Inflammatory macrophage treated with lipopolysaccharide for 1 hour (primary cell): ENCODE results near the gene PPP1R3D.
"Not testable (repeated sequence)": the region's sequence is repeated elsewhere in the genome, so short reads cannot be mapped to it uniquely, and the experiment has no call there.

Experiments used
- DNase-seq, 2 donors: peaks; one replicate each; pipeline ENCODE4 v3.0.0-alpha.2; 2020 to 2022

Gene PPP1R3D, protein sequence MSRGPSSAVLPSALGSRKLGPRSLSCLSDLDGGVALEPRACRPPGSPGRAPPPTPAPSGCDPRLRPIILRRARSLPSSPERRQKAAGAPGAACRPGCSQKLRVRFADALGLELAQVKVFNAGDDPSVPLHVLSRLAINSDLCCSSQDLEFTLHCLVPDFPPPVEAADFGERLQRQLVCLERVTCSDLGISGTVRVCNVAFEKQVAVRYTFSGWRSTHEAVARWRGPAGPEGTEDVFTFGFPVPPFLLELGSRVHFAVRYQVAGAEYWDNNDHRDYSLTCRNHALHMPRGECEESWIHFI

DNA sequence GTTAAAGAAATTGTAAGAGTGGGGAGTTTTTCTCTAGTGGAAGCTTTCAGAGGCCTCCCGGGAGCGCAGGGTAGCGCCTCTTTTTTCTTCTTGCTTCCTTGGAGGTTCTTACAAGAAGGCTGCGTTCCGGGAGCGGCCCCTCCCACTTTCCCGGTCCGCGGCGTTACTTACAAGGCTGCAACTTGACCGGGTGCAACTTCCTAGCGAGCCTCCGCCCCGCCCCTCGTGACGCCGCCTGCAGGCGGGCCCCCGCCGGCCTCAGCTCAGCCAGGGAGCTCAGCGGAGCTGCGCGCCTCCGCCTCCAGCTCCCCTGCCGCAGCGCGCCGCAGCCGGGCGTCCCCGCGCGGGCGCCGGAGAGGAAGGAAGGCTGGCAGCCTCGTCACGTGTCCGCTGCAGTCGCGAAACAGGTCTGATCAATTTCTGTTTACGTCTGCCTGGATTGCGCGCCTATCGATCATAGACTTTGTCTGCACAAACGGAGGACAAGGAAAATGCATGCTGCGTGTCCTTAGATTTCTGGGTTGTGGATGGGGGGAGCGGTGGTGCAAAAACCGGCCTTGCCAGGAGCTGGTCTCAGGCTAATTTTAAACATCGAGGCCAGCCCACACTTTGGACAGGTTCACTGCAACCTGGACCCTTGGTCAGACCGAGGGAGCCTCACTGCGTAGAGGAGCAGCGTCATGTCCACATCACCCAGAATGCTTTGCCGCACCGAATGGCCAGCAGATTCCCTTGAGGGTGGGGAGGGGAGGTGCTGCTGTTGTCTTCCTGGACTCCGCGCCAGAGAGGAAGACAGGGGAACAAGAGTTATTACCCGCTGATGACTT is at the start of gene PPP1R3D, which contains the start of gene FAM217B:
Gene PPP1R3D (minus strand): TSS at position 177 of the 827 bp plus-strand sequence. CDS start 374 bp downstream, outside the sequence.
Gene FAM217B (plus strand): TSS at position 261 of the 827 bp plus-strand sequence. CDS start 3,555 bp downstream, outside the sequence.
- DNase-seq, result peak; percentile 95 to 97

DNA sequence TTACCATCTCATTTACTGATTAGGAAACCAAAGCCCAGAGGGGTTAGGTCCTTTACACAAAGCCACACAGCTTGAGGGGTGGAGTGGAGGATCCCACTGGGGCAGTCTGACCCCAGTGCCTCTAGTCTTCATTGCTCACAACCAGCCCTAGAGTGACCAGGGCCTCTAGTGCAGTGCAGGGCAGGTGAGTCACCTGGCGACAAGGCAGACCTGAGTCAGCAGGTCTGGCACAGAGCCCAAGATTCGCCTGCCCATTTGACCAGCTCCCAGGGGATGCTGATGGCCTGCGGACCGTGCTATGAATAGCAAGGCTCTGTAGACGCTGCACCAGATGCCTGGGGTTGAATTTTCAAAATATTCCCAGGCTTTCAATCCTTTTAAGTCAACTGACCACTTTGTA is 48.0 kb upstream of the PPP1R3D start:
- no peak for DNase-seq

DNA sequence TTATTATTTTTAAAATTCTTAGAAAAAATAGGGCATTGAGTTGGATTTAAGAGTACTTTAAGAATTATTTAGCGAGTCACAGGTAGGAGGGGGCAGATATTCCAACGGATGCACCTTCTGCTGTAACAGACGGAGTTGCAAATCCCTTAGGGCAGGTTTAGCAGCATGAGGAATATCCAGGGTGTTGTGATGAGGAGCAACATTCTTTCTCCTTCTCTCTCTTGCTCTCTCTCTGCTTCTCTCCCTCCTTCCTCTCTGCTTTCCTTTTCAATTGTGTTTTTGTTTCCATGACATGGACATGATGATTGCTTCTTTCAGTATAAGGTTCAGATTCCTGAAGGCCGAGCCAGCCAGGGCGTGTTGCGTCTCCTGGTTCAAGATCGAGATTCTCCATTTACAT is 47.0 kb upstream of the PPP1R3D start:
- no peak for DNase-seq

DNA sequence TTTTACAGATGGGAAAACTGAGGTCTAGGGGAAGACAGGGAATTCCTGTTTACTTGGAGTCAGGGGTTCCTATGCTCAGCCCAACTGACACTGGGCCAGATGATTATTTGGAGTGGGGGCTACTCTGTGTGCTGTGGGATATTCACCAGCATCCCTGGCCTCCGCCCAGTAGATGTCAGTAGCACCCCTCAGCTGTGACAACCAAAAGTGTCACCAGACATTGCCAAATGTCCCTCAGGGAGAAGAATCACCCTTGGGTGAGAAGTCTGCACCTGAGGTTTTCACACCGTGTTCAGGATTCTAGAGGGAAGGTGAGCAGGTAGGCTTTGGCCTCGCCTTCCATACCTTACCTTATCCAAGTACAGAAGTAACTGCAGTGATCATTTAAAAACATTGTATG is 45.8 kb upstream of the PPP1R3D start:
- DNase-seq, result no peak

DNA sequence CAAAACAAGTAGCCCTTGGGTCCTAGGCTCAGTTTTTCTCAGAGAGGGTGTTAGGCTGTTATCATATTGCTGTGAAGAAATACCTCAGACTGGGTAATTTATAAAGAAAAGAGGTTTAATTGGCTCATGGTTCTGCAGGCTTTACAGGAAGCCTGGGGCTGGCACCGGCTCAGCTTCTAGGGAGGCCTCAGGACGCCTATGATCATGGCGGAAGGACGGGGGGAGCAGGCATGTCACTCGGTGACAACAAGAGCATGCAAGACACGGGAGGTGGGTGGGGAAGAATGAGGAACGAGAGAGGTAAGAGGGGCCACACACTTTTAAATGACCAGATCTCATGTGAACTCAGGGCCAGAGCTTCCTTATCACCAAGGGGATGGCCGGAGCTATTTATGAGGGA is 45.1 kb upstream of the PPP1R3D start:
- DNase-seq, result no peak

DNA sequence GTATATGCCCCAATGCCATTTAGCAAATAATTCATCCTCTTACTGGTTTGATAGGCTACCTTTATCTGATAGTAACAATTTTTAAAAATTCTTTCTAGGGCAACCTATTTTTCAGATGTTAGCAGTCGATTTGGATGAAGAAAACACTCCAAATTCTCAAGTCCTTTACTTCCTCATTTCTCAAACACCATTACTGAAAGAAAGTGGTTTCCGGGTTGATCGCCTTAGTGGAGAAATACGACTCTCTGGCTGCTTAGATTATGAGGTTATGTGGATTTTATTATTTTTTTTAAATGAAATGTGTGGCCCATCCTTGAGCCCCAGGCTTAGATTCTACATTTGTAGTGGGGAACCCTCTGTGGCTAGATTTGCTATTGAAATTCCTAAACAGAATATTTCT is 44.4 kb upstream of the PPP1R3D start:
- peak; percentile 38 to 59 for DNase-seq

DNA sequence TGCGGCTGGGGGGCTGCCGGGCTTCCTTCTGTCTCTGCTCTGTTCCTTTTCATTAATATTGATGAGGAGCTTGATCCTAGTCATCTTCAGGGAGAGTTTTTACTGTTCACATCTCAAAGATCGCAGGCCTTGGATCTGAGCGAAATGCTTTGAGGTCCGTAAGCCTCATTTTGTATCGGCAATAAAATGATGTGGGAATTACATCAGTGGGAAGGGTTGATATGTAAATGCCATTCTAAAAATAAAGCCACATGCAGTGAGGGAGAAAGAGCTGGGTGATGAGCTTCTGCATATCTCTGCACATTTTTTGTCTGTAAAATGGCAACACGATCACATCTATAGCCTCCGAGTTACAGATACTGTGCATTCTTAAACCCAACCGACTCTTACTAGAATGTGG is 43.0 kb upstream of the PPP1R3D start:
- DNase-seq, result no peak

DNA sequence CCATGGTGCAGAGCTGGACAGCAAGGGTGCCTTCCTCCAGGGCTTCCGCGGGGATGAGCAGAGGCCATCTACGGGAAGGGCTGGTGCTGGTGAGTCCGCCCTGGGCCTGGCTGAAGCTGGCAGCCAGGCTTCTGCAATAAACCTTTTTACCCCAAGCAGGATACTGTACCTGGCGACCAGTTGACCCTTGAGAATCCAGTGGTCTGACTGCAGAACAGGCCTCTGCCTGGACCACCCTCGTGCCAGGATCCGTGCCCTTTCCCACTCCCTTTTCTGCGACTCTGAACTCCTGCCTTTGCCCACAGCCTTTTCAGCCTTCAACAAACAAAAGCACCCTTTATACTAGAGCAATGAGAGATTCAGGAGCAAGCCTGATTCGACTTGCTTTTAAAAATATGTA is 37.0 kb upstream of the PPP1R3D start:
- DNase-seq, result no peak

DNA sequence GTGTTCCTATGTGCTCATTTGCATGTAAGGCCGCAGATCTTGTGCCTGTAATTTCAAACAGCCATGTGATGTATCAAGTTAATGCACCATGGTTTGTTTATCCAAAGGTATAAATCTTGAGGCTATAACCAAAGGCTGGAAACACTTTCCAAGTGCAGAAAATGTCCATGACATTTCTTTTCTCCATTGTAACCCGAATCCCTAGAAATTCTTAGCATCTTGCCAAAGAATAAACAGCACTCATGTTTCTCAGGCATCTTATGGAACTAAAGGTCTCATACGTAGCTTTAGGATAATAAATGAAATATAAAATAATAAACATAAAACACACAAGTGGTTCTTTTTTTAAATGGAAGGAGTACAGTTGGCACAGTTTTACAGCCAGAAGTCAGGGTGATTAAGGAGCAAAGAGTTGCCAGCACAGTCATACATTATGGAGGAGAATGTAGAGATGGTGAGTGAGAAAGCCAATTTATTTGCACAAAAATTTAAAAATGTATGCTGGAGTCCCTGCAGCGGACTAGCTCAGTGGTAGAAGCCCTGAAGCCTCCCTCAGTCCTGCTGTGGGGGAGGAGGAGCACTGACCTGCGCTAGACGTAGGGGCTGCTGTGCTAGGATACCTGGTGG is 36.2 kb upstream of the PPP1R3D start:
- no peak for DNase-seq

DNA sequence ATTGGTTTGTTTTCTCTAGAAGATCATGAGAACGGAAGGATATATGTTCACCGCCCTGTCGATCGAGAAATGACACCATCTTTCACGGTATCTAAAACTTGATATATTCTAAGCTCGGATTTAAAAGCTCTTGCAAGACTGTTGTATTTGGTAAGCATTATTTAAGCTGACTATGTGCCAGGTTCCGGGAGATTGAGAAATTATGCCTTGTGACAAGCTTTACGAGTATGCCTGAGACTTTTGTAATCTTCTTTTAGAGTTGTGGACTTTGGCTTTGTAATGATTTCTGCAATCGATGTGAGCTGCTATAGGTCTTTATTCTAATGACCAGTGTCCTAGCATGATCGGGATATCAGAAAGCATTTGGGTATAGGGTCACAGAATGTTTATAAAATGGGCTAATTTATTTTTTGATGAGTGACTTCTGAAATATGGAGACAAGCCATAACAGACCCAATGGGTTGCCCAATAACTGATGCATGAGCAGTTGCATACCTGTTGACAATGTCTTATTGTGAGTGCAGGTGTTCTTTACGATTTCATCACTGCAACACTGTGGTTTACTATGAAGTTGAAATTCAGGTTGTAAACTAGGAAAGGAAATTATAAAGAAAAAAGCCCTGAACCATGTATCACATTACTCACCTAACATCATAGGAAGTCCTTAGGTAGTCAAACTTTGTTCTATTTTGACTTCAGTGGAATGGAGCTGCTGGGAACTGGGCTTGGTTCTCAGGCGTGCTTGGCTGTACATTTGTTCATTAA is 32.1 kb upstream of the PPP1R3D start:
- peak; percentile 35 to 47 for DNase-seq

DNA sequence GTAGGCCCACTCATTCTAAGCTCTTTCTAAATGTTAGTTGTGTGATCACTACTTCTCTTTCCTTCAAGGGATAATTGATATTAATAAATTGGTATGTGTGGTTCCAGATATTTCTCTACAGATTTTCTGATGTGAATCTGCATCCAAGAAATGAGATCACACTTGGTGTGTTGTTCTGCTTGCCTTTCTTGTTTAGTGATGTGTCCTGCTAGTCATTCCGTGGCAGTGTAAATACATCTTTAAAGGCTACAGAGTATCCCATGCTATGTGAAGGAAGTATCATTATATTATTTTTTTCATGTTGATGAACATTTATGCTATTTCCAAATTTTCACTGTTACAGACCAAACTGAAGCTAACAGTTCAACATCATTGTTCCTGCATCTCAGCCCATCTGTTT is 31.3 kb upstream of the PPP1R3D start:
- DNase-seq, result no peak

DNA sequence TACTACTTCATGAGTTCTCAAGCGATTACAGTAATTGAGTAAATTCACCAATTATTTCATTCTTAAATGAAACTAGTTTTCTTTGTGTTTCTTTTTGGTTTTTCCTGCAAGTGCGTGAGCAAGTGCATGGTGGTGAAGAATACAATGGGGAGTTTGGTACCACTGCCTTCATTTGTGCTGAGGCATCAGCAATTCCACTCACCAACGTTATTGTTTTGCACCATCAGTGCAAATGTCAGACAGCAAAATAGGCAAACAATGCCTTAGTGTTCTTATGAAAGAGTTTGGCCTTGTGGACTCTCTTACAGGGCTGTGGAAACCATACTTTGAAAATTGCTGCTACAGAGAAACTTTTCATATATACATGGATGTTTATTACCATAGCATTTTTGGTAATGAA is 26.3 kb upstream of the PPP1R3D start:
- no peak for DNase-seq

DNA sequence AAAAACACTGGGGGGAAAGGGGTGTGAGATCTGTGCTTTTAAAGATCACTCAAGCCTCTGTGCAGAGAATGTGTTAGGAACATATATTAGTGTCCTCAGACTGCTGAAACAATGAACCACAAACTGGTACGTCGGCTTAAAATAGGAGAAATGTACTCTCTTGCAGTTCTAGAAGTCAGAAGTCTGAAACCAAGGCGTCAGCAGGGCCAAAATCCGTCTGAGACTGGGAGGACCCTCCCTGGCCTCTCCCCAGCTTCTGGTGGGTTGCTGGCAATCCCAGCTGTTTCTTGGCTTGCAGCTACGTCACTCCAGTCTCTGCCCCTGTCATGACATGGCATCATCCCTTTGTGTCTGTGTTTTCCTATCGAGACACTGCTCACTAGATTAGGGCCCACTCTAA is 22.1 kb upstream of the PPP1R3D start:
- no peak for DNase-seq

DNA sequence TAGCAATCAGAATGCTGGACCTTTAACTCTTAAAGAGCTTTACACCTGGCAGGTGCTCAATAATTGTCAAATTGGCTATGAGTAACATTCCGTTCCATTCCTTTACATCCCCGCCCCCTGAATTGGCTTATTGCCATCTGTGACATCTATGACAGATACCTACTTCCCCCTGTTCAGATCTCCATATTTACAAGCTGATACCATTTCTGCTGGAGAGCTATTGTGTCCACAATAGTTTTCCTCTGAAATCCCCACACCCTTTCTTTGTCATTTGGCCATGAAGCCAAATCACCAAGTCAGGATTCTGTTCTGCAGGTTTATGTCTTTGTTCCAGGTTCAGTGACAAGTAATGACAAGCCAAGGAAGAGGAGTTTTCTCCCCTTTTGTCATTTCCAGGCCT is 21.3 kb upstream of the PPP1R3D start:
- no peak for DNase-seq

DNA sequence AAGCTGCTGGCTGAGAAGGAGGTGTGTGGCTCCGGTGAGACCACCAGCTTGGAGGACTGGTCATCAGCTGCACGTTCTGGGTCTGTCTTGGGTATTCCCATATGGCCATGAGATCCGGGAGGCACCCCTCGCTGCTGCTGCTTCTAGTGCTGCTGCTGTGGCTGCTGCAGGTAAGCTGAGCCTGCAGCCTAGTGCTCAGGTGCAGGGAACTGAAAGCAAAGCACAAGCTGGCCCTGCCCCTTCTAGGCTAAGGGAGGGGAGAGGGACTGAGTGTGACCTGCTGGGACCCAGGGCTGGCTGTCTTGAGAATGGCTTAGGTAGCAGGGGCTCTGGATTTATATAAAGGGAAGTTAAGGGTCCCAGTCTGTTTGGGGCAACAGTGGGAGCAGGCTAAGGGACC is 18.5 kb upstream of the PPP1R3D start:
- DNase-seq, result no peak

DNA sequence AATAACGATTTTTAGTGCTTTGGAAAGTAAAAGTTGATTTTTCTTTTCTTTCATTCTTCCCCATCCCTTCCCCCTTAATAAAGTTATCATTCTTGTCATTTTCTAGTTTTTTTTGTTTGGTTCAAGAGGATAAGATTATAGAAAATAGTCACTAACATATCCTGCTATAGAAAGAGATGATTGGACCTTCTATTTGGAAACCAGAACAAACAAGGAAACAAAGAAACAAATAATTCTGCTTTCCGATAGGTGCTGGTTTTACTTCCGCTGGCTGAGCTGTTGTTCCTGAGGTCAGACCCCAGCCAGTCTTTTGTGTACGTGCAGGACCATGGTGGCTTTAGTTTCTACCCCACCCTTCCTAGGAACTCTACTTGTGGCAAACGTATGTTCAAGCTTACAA is 18.0 kb upstream of the PPP1R3D start, which contains the start of gene CDH26:
Gene CDH26 (plus strand): TSS at position 301 of the 400 bp plus-strand sequence. CDS start 304 bp downstream, outside the sequence.
- DNase-seq, result no peak

DNA sequence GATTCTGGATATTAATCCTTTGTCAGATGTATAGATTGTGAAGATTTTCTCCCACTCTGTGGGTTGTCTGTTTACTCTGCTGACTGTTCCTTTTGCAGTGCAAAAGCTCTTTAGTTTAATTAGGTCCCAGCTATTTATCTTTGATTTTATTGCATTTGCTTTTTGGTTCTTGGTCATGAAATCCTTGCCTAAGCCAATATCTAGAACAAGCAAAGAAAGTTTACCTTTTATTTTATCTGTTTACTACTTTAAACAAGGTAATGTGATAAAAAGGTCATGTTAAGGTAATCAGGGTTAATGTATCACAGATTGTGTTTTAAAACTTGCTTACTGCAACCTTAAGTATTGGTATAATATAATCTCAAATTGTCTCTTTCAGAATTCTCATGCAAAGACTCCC is 17.5 kb upstream of the PPP1R3D start:
- not testable (repeated sequence) for DNase-seq

DNA sequence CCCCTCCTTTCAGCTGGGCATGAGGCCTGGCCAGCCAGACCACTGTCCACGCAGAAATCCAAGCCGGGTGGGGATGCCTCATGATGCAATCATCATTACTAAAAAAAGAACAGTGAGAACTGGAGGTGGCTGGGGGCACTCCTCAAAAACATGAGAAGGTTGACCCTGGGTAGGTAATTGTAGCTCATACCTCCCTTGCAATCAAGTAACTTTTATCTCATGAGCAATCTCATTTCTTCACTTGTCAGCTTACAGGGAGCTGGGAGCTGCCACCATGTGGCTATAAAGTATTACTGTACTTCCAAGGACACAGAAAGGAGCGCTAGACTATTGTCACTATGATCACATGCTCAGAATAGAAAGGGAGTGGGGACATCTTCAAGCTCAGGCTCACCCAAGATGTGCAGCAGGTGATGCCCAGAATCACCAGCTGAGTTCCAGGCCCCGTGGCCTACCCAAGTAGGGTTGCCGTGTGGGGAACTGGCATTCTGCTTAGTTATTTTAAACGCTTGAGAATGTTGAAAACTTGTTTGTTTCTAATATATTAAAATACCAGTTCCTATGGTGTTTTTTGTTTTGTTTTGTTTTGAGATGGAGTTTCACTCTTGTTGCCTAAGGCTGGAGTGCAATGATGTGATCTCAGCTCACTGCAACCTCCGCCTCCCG is 15.2 kb upstream of the PPP1R3D start:
- no peak for DNase-seq

DNA sequence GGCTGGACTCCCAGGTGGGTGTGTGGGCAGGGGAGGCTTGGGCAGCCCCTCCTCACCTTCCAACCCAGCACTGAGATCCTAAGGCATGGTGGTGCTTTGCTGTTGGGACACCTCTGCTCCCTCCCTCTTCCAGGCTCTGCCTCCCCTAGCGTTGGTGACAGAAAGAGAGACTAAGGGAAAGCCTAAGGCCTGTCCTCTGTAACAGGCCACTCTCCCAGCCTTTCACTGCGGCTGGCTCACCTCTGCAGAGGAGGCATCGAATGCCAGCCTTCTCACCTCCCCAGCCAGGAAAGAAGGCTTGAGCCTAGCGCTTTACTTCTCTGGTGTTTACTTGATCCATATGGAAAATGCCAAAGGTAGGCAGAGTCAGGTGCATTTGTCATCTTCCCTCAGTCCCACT is 14.6 kb upstream of the PPP1R3D start:
- DNase-seq, result no peak

DNA sequence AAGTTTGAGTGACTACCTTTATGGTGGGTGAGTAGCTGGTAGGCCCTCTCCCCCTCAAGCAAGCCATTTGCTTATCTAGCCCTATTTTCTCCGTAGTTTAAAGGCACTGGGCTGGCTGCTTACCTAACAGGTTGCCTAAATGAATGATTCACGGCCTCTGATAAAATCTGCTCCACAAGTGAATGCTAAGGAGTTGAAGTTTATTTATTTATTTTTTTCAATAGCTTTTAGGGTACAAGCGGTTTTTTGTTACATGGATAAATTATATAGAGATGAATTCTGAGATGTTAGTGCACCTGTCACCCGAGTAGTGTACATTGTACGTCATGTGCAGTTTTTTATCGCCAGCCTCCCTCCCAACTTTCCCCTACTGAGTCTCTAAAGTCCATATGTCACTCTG is 9.8 kb upstream of the PPP1R3D start:
- DNase-seq, result no peak

DNA sequence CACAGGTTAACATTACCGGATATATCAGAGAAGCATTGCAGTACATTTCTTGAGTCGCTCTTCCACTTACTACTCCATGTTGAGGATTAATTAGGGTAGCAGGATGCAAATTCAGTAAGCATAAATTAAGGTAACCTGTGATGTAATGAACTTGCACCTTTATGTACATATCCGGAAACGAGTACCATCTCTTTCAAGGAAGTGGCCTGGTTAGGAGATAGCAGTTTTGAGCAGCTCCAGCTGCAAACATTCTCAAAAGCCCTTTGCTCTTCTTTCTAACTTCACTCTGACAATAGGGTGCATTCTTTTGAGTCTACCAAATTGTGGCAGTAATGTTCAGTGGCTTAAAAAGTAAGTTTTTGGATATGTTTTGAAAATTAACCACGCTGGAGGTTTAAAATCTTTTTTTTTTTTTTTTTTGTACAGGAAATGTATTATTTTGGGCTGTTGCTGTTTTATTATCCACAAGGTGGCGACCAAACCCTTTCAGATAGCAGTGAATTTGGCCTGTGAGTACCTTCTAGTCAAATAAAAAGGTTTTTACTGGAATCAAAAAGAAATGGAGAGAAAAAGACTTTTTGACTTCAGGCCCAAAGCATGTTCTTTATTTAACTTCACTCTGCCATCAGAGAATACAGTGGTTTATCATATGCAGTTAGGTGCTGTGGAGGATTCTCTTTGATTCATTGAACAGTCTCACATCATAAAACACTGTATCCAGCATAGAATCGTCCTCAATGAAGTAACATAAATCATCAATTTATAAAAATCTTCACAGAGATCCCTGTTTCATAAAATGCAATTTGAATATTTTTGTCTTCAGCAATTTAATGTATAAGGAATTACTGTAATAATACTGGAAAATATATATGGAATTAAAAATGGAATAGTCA is 9.0 kb upstream of the PPP1R3D start:
- DNase-seq, result peak in 1 of 2 donors; percentile 66
